ENCODE results near the gene OSBPL1A. TPM values are rescaled to one million over a fixed set of nuclear protein-coding genes. Genes with fewer than 3 reads are reported as not detected.
A peak's percentile ranks its signal among the peaks of the same experiment; 100 is the strongest.

Gene OSBPL1A
- total RNA-seq, 1 experiment from 2014 or later: 21.5 TPM

- intact Hi-C loops (cut with micrococcal nuclease): no loop called here
Measured at GRCh38 chr18:24402209-24402785, 4.7 kb upstream of the OSBPL1A start.

DNA sequence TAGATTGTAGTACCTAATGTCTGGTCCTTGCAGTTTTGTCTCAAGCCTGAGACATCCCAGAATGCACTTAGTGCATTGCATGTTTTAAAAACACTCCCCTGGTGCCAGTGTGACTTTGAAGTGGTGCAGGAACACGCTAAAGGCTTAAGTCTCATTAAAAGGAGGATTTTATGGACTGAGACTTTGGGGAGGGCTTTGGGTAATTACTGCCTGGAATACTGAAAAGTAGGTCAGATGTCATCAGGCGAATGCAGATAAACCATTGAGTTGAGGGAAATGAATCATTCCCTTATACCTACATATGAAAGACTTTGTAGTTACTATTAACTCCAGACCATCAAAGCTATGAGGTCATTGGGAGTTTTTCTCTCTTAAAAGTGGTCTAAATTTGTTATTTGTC is 3.0 kb upstream of the OSBPL1A start:
- ChIA-PET CTCF (interaction anchor here (0.6 to 1.1 kb wide), 5 partner anchors 9 to 97 kb away, joined by 3 to 5 read pairs (median 3); no protein-coding TSS in a partner anchor), POLR2A (interaction anchor here (1.8 kb wide), 1 partner anchor 26 kb away, joined by 7 read pairs; the partner anchor contains the start of gene IMPACT)
- Mint-ChIP-seq H3K4me3 (ENCODE audit: unreplicated experiment) (no peak overlapping the region), H3K27me3 (ENCODE audit: insufficient read depth, unreplicated experiment) (no peaks in the 10 kb centered on the region), H3K9me3 (ENCODE audit: unreplicated experiment) (no peaks in the 10 kb centered on the region), H3K4me1 (ENCODE audit: insufficient read depth, unreplicated experiment) (no peaks in the 10 kb centered on the region), H3K27ac (ENCODE audit: low read depth, unreplicated experiment) (no peak overlapping the region), H3K36me3 (ENCODE audit: insufficient read depth, unreplicated experiment) (no peaks in the 10 kb centered on the region)
- intact Hi-C loops (cut with micrococcal nuclease): no loop called here
- BruUV-seq (replicated peaks): no TSS peak
- TF ChIP-seq, protein P1, sequence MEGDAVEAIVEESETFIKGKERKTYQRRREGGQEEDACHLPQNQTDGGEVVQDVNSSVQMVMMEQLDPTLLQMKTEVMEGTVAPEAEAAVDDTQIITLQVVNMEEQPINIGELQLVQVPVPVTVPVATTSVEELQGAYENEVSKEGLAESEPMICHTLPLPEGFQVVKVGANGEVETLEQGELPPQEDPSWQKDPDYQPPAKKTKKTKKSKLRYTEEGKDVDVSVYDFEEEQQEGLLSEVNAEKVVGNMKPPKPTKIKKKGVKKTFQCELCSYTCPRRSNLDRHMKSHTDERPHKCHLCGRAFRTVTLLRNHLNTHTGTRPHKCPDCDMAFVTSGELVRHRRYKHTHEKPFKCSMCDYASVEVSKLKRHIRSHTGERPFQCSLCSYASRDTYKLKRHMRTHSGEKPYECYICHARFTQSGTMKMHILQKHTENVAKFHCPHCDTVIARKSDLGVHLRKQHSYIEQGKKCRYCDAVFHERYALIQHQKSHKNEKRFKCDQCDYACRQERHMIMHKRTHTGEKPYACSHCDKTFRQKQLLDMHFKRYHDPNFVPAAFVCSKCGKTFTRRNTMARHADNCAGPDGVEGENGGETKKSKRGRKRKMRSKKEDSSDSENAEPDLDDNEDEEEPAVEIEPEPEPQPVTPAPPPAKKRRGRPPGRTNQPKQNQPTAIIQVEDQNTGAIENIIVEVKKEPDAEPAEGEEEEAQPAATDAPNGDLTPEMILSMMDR (IDR thresholded peaks at IDR 0.05; ENCODE audit: unreplicated experiment): no peak
- no peak for DNase-seq (ENCODE audit: unreplicated experiment)

More at GRCh38 chr18:24402209-24402785, 4.7 kb upstream of the OSBPL1A start:
- Mint-ChIP-seq H3K4me3 (ENCODE audit: unreplicated experiment) (no peak overlapping the region), H3K36me3 (ENCODE audit: insufficient read depth, unreplicated experiment) (no peaks in the 10 kb centered on the region), H3K27me3 (ENCODE audit: insufficient read depth, unreplicated experiment) (peaks cover 14% of the 10 kb centered on the region), H3K9me3 (ENCODE audit: unreplicated experiment) (no peaks in the 10 kb centered on the region), H3K27ac (ENCODE audit: low read depth, unreplicated experiment) (no peak overlapping the region), H3K4me1 (ENCODE audit: insufficient read depth, unreplicated experiment) (no peaks in the 10 kb centered on the region)
- BruUV-seq (replicated peaks): no TSS peak
- CTCF ChIA-PET: no interaction called here
- TF ChIP-seq, protein P1 (IDR thresholded peaks at IDR 0.05; ENCODE audit: unreplicated experiment): no peak
- POLR2A ChIA-PET: interaction anchor here (1.8 kb wide), 1 partner anchor 25 kb away, joined by 7 read pairs; the partner anchor contains the start of gene IMPACT
- no peak for DNase-seq (ENCODE audit: unreplicated experiment)

DNA sequence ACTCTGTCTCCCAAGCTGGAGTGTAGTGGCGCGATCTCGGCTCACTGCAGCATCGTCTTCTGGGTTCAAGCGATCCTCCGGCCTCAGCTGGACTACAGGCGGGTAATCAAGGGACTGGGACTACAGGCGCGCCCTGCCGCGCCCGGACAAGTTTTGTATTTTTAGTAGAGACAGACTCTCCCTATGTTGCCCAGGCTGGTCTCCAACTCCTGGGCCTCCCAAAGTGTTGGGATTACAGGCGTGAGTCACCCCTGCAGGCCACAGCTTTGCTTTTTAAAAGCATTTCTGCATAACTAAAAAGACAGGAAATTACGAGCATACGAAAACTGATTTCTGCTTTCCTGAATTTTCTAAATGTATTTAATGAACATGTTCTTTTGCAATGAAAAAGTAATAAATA is 916 bp upstream of the OSBPL1A start:
- H3K4me3 Mint-ChIP-seq (ENCODE audit: unreplicated experiment): peak overlapping the region; percentile 77
- BruUV-seq (replicated peaks): no TSS peak
- no peaks in the 10 kb centered on the region for H3K27me3 Mint-ChIP-seq (ENCODE audit: insufficient read depth, unreplicated experiment)
- ChIA-PET CTCF (interaction anchor here (0.6 to 3.3 kb wide), 3 partner anchors 19 to 61 kb away, joined by 3 to 20 read pairs (median 3); no protein-coding TSS in a partner anchor), POLR2A (interaction anchor here (0.6 to 3.9 kb wide), 14 partner anchors 11 to 260 kb away, joined by 3 to 103 read pairs (median 6); partner anchors contain the start of genes CABYR and IMPACT)
- peaks cover 8% of the 10 kb centered on the region for H3K4me1 Mint-ChIP-seq (ENCODE audit: insufficient read depth, unreplicated experiment)
- H3K27ac Mint-ChIP-seq (ENCODE audit: low read depth, unreplicated experiment): peak overlapping the region; percentile 88
- H3K36me3 Mint-ChIP-seq (ENCODE audit: insufficient read depth, unreplicated experiment): no peaks in the 10 kb centered on the region
- intact Hi-C loops (cut with micrococcal nuclease): loop anchor here (2.0 to 5.0 kb wide), 2 partner anchors 28 to 954 kb away; partner anchors contain the start of genes IMPACT and ZNF521
- DNase-seq (ENCODE audit: unreplicated experiment): peak; percentile 82
- no peaks in the 10 kb centered on the region for H3K9me3 Mint-ChIP-seq (ENCODE audit: unreplicated experiment)
- TF ChIP-seq, protein P1 (IDR thresholded peaks at IDR 0.05; ENCODE audit: unreplicated experiment): no peak

DNA sequence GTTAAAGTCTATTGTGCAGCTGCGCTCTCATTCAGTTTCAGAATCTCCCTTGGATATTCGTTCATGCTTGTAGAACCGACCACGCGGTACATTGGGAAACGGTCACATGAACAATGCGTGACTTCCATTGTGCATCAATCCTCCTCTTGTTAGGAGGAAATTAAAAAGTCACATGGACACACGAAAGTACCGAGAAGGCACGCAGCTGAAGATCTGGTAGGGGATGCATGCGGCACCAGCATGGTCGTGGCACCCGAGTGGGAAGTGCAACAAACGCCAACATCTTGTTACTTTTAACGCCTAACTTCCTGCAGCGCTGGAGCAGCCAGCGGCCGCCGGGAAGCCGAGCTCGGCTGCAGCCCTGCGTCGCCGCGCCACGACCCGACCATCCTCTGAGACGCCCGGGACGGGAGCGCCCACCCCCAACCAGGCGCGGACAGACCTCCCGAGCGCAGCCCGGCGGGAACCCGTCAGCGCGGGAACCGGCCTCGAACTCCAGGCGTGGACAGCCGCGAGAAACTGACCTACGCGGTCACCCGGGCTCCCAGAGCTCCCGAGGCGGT is 412 bp downstream of the OSBPL1A start:
- no TSS peak for BruUV-seq (replicated peaks)
- ChIA-PET POLR2A (interaction anchor here (0.6 to 3.9 kb wide), 26 partner anchors 8 to 1859 kb away, joined by 3 to 103 read pairs (median 4); partner anchors contain the start of genes CABYR and IMPACT), CTCF (interaction anchor here (0.7 to 3.3 kb wide), 10 partner anchors 8 to 434 kb away, joined by 3 to 20 read pairs (median 4); no protein-coding TSS in a partner anchor)
- H3K4me1 Mint-ChIP-seq (ENCODE audit: insufficient read depth, unreplicated experiment): peaks cover 8% of the 10 kb centered on the region
- H3K4me3 Mint-ChIP-seq (ENCODE audit: unreplicated experiment): peak overlapping the region; percentile 77
- H3K36me3 Mint-ChIP-seq (ENCODE audit: insufficient read depth, unreplicated experiment): no peaks in the 10 kb centered on the region
- TF ChIP-seq, protein P1 (IDR thresholded peaks at IDR 0.05; ENCODE audit: unreplicated experiment): no peak
- peak; percentile 81 for DNase-seq (ENCODE audit: unreplicated experiment)
- no peaks in the 10 kb centered on the region for H3K27me3 Mint-ChIP-seq (ENCODE audit: insufficient read depth, unreplicated experiment)
- H3K27ac Mint-ChIP-seq (ENCODE audit: low read depth, unreplicated experiment): peak overlapping the region; percentile 88
- intact Hi-C loops (cut with micrococcal nuclease): loop anchor here (5.0 kb wide), 1 partner anchor 955 kb away; the partner anchor contains the start of gene ZNF521
- no peaks in the 10 kb centered on the region for H3K9me3 Mint-ChIP-seq (ENCODE audit: unreplicated experiment)

Data from MCF 10A (cell line).